Measurements from ENCODE around the gene HLF. TPM values are rescaled to one million over a fixed set of nuclear protein-coding genes. Genes with fewer than 3 reads are reported as not detected.

HLF gene
- total RNA-seq, 4 donors from 2014 or later: 8.5 to 17.5 (median 13.3) TPM

- peaks cover 0 to 4% (median 2%) of the 10 kb centered on the region in 4 donors for H3K4me1 ChIP-seq
- intact Hi-C loops (cut with DNase I; ENCODE audit: low total_unique reads): no loop called here
- H3K27me3 ChIP-seq: no peaks in the 10 kb centered on the region
- TF ChIP-seq EP300 (IDR thresholded peaks at IDR 0.05; ENCODE audit: low read depth): no peak
- TF ChIP-seq POLR2A (IDR thresholded peaks at IDR 0.05): no peak
- TF ChIP-seq POLR2AphosphoS5 (IDR thresholded peaks at IDR 0.05): peak in 2 of 3 donors; percentile 13 to 46
- no peak for TF ChIP-seq CTCF (IDR thresholded peaks at IDR 0.05)
- DNase-seq: no peak
- WGBS, 2 donors (ENCODE audit: low coverage in 1 of 2): 86% methylated on average over 1 of the region's 1 CpG; no CpG with 5 or more reads in 1 of the 2 donors
- no peak overlapping the region for H3K4me3 ChIP-seq
- peak overlapping the region in 2 of 4 donors; percentile 18 to 55 for H3K27ac ChIP-seq
- in situ Hi-C loops (cut with MboI; ENCODE audit: low pct_ligation_motif_present in 1 of 4, low pct_unique_long_range_greater_than_20kb in 1 of 4, low sequenced_read_pairs in 3 of 4): loop anchor here in 3 of 4 donors (10.0 kb wide), 2 partner anchors 164 to 356 kb away; partner anchors contain the start of gene SMIM36 (in 3 of the 3)
- H3K36me3 ChIP-seq: no peaks in the 10 kb centered on the region
- no peaks in the 10 kb centered on the region for H3K9me3 ChIP-seq
Measured at GRCh38 chr17:55351226-55351625, 86.5 kb downstream of the HLF start.

GRCh38 chr17:55354010-55354409, 89.2 kb downstream of the HLF start:
- TF ChIP-seq POLR2AphosphoS5 (IDR thresholded peaks at IDR 0.05) (no peak), POLR2A (IDR thresholded peaks at IDR 0.05) (no peak), EP300 (IDR thresholded peaks at IDR 0.05; ENCODE audit: low read depth) (no peak), CTCF (IDR thresholded peaks at IDR 0.05) (no peak)
- in situ Hi-C loops (cut with MboI; ENCODE audit: low pct_ligation_motif_present in 1 of 4, low pct_unique_long_range_greater_than_20kb in 1 of 4, low sequenced_read_pairs in 3 of 4): loop anchor here in 3 of 4 donors (10.0 kb wide), 2 partner anchors 161 to 359 kb away; partner anchors contain the start of gene SMIM36 (in 3 of the 3)
- WGBS, 2 donors (ENCODE audit: low coverage in 1 of 2): 88 to 89% methylated on average over 1 of the region's 1 CpG

GRCh38 chr17:55354941-55355340, 90.2 kb downstream of the HLF start:
- 89 to 100% methylated on average over 2 of the region's 2 CpGs for WGBS, 2 donors (ENCODE audit: low coverage in 1 of 2)
- H3K4me3 ChIP-seq: no peak overlapping the region
- in situ Hi-C loops (cut with MboI; ENCODE audit: low pct_ligation_motif_present in 1 of 4, low pct_unique_long_range_greater_than_20kb in 1 of 4, low sequenced_read_pairs in 3 of 4) (loop anchor here in 3 of 4 donors (10.0 kb wide), 2 partner anchors 160 to 360 kb away; partner anchors contain the start of gene SMIM36 (in 3 of the 3)), intact Hi-C loops (cut with DNase I; ENCODE audit: low total_unique reads) (no loop called here)
- no peaks in the 10 kb centered on the region for H3K36me3 ChIP-seq
- no peaks in the 10 kb centered on the region for H3K27me3 ChIP-seq
- H3K4me1 ChIP-seq: no peaks in the 10 kb centered on the region
- TF ChIP-seq CTCF (IDR thresholded peaks at IDR 0.05) (no peak), EP300 (IDR thresholded peaks at IDR 0.05; ENCODE audit: low read depth) (no peak), POLR2A (IDR thresholded peaks at IDR 0.05) (no peak), POLR2AphosphoS5 (IDR thresholded peaks at IDR 0.05) (no peak)
- H3K9me3 ChIP-seq: no peaks in the 10 kb centered on the region
- DNase-seq: no peak
- H3K27ac ChIP-seq: no peak overlapping the region

More at GRCh38 chr17:55354010-55354409, 89.2 kb downstream of the HLF start:
- Histone ChIP-seq H3K4me3 (no peak overlapping the region), H3K27ac (no peak overlapping the region), H3K4me1 (no peaks in the 10 kb centered on the region), H3K36me3 (no peaks in the 10 kb centered on the region), H3K27me3 (no peaks in the 10 kb centered on the region), H3K9me3 (no peaks in the 10 kb centered on the region)
- DNase-seq: no peak
- intact Hi-C loops (cut with DNase I; ENCODE audit: low total_unique reads): no loop called here

GRCh38 chr17:55356434-55357328, 91.9 kb downstream of the HLF start:
- Histone ChIP-seq H3K9me3 (peaks cover 0 to 8% of the 10 kb centered on the region in 2 donors), H3K27ac (no peak overlapping the region), H3K27me3 (no peaks in the 10 kb centered on the region), H3K4me3 (no peak overlapping the region), H3K4me1 (no peaks in the 10 kb centered on the region), H3K36me3 (no peaks in the 10 kb centered on the region)
- WGBS, 2 donors (ENCODE audit: low coverage in 1 of 2): 33 to 50% methylated on average over 2 to 3 of the region's 3 CpGs
- TF ChIP-seq EP300 (IDR thresholded peaks at IDR 0.05; ENCODE audit: low read depth) (no peak), CTCF (IDR thresholded peaks at IDR 0.05) (peak; percentile 59 to 76 (median 70))
- DNase-seq: peak; percentile 72
- in situ Hi-C loops (cut with MboI; ENCODE audit: low pct_ligation_motif_present in 1 of 4, low pct_unique_long_range_greater_than_20kb in 1 of 4, low sequenced_read_pairs in 3 of 4) (loop anchor here in 3 of 4 donors (10.0 kb wide), 2 partner anchors 158 to 362 kb away; partner anchors contain the start of gene SMIM36 (in 3 of the 3)), intact Hi-C loops (cut with DNase I; ENCODE audit: low total_unique reads) (no loop called here)
